ENCODE data around the gene ALG2.
A peak's percentile ranks its signal among the peaks of the same experiment; 100 is the strongest.
"Not testable (repeated sequence)": the region's sequence is repeated elsewhere in the genome, so short reads cannot be mapped to it uniquely, and the experiment has no call there.

The ALG2 gene

GRCh38 chr9:99221621-99222415, at the start of gene ALG2, which contains the start of gene SEC61B:
Gene ALG2, minus strand, starts transcription at chr9:99221942. Its CDS starts 48 bp downstream, at chr9:99221894.
Gene SEC61B, plus strand, starts transcription at chr9:99222282. Its CDS starts 82 bp downstream, at chr9:99222364.
- DNase-seq: peak; percentile 97

- no peak for DNase-seq
Observed at GRCh38 chr9:99270491-99270890, 48.7 kb upstream of the ALG2 start.

GRCh38 chr9:99269416-99269815, 47.7 kb upstream of the ALG2 start:
- DNase-seq: no peak

- DNase-seq: peak; percentile 83
Observed at GRCh38 chr9:99266255-99267023, 44.7 kb upstream of the ALG2 start.

GRCh38 chr9:99265691-99266090, 43.9 kb upstream of the ALG2 start:
- DNase-seq: no peak

- peak; percentile 70 for DNase-seq
Observed at GRCh38 chr9:99264070-99264680, 42.4 kb upstream of the ALG2 start.

GRCh38 chr9:99262949-99263418, 41.2 kb upstream of the ALG2 start:
- no peak for DNase-seq

GRCh38 chr9:99261923-99262322, 40.2 kb upstream of the ALG2 start:
- no peak for DNase-seq

- no peak for DNase-seq
Observed at GRCh38 chr9:99259231-99259918, 37.6 kb upstream of the ALG2 start.

GRCh38 chr9:99257723-99258389, 36.1 kb upstream of the ALG2 start:
- DNase-seq: no peak

GRCh38 chr9:99255651-99256050, 33.9 kb upstream of the ALG2 start:
- no peak for DNase-seq

- no peak for DNase-seq
Observed at GRCh38 chr9:99253772-99254431, 32.2 kb upstream of the ALG2 start.

GRCh38 chr9:99253134-99253533, 31.4 kb upstream of the ALG2 start:
- no peak for DNase-seq

- DNase-seq: no peak
Observed at GRCh38 chr9:99251157-99251556, 29.4 kb upstream of the ALG2 start.

- DNase-seq: no peak
Observed at GRCh38 chr9:99249619-99250018, 27.9 kb upstream of the ALG2 start.

- DNase-seq: no peak
Observed at GRCh38 chr9:99244344-99245260, 22.9 kb upstream of the ALG2 start.

GRCh38 chr9:99241106-99241505, 19.4 kb upstream of the ALG2 start:
- no peak for DNase-seq

- DNase-seq: no peak
Observed at GRCh38 chr9:99239341-99240060, 17.8 kb upstream of the ALG2 start.

GRCh38 chr9:99238331-99238730, 16.6 kb upstream of the ALG2 start:
- no peak for DNase-seq

GRCh38 chr9:99237849-99238248, 16.1 kb upstream of the ALG2 start:
- DNase-seq: not testable (repeated sequence)
